Suprapubic skin (tissue), 3 donors: ENCODE results near the gene CAMK2N1.

Experiments
- CTCF ChIP-seq, 2 donors: fragments of 200-600 bp in 1 of 2; fragments of 450-650 bp in 1 of 2; sonication (generic) in 1 of 2; IDR thresholded peaks; one replicate each; pipeline ENCODE4 v1.5.1; 2016 to 2019; ENCODE audit warnings: antibody characterized with exemption in 2 of 2, mild to moderate bottlenecking in 1 of 2, moderate library complexity in 1 of 2
- POLR2A ChIP-seq, 2 donors: fragments of 450-650 bp; IDR thresholded peaks; one replicate each; pipeline ENCODE4 v1.6.1; 2017; ENCODE audit warnings: antibody characterized with exemption in 2 of 2, mild to moderate bottlenecking in 2 of 2, moderate library complexity in 2 of 2

GRCh38 chr1:20473894-20474293 lies 12.1 kb downstream of the CAMK2N1 start:
- TF ChIP-seq CTCF (IDR thresholded peaks at IDR 0.05), result no peak
- TF ChIP-seq POLR2A (IDR thresholded peaks at IDR 0.05), result no peak
